Measurements from ENCODE around the gene SP5.
"Not testable (repeated sequence)": the region's sequence is repeated elsewhere in the genome, so short reads cannot be mapped to it uniquely, and the experiment has no call there.

Gene SP5

GRCh38 chr2:170715062-170715931, at the start of gene SP5:
Gene SP5, plus strand, starts transcription at chr2:170715337. Its CDS starts 176 bp downstream, at chr2:170715513.
- peak; percentile 18 for DNase-seq

GRCh38 chr2:170665743-170666142, 49.4 kb upstream of the SP5 start:
- no peak for DNase-seq

- DNase-seq, result no peak
Observed at GRCh38 chr2:170669909-170670308, 45.2 kb upstream of the SP5 start.

- DNase-seq, result no peak
Observed at GRCh38 chr2:170670651-170671050, 44.5 kb upstream of the SP5 start.

GRCh38 chr2:170671079-170671478, 44.1 kb upstream of the SP5 start:
- no peak for DNase-seq

GRCh38 chr2:170674282-170674681, 40.9 kb upstream of the SP5 start:
- DNase-seq, result not testable (repeated sequence)

- no peak for DNase-seq
Observed at GRCh38 chr2:170675701-170676100, 39.4 kb upstream of the SP5 start.

GRCh38 chr2:170679607-170680079, 35.5 kb upstream of the SP5 start:
- no peak for DNase-seq

GRCh38 chr2:170680172-170680941, 34.8 kb upstream of the SP5 start:
- DNase-seq, result no peak

GRCh38 chr2:170681311-170681710, 33.8 kb upstream of the SP5 start:
- no peak for DNase-seq

- no peak for DNase-seq
Observed at GRCh38 chr2:170685591-170685990, 29.5 kb upstream of the SP5 start.

GRCh38 chr2:170689481-170689880, 25.7 kb upstream of the SP5 start:
- no peak for DNase-seq

- DNase-seq, result no peak
Observed at GRCh38 chr2:170690640-170691039, 24.5 kb upstream of the SP5 start.

- no peak for DNase-seq
Observed at GRCh38 chr2:170694316-170694715, 20.8 kb upstream of the SP5 start.

GRCh38 chr2:170695521-170696410, 19.4 kb upstream of the SP5 start:
- no peak for DNase-seq

GRCh38 chr2:170696948-170697347, 18.2 kb upstream of the SP5 start:
- no peak for DNase-seq

- no peak for DNase-seq
Observed at GRCh38 chr2:170701011-170701410, 14.1 kb upstream of the SP5 start.

- no peak for DNase-seq
Observed at GRCh38 chr2:170703776-170704476, 11.2 kb upstream of the SP5 start.

- no peak for DNase-seq
Observed at GRCh38 chr2:170707821-170708795, 7.0 kb upstream of the SP5 start.

GRCh38 chr2:170710609-170710979, 4.5 kb upstream of the SP5 start:
- no peak for DNase-seq

GRCh38 chr2:170711196-170711773, 3.9 kb upstream of the SP5 start:
- DNase-seq, result no peak
